GM19455 (cell line): Measurements from ENCODE around the gene KSR2.
"Not testable (repeated sequence)": the region's sequence is repeated elsewhere in the genome, so short reads cannot be mapped to it uniquely, and the experiment has no call there.

ENCODE experiments used
- ATAC-seq: cut with Tn5 transposase; IDR thresholded peaks from one replicate; pipeline ENCODE4 v1.9.1; 2021; ENCODE audit not compliant: unreplicated experiment

KSR2 gene

DNA sequence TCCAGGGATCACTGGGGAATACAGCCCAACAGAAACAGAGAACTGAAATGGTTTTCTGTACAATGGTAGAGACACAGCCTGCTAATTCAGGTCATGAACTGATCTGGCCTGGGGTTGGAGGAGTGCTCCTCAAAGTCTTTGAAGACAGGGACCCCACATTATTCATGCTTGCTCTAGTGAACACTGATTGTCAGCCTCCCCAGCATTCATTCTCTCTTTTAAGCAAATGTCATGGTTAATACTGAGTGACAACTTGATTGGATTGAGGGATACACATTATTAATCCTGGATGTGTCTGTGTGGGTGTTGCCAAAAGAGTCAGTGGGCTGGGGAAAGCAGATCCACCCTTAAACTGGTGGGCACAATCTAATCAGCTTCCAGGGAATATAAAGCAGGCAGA, 319.0 kb downstream of the KSR2 start:
- ATAC-seq, result no peak

DNA sequence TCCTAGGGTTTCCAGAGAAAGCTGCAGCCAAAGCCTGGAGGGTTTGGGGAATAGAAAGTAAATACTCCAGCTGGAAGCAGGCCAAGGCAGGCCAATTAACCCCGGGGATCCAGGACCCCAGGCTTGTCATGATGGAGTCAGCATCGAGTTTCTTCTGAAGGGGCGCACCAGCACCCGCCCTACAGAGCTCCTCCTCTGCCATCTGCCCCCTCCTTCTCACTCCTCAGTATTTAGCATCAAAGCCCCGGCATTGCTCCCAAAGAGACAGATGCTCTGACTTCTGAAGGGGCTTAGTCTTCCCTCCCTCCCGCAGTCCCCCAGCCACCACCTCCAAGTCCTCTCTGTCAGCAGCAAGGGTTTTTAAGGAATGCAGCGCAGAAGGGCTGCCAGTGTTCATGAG, 322.3 kb downstream of the KSR2 start:
- no peak for ATAC-seq

DNA sequence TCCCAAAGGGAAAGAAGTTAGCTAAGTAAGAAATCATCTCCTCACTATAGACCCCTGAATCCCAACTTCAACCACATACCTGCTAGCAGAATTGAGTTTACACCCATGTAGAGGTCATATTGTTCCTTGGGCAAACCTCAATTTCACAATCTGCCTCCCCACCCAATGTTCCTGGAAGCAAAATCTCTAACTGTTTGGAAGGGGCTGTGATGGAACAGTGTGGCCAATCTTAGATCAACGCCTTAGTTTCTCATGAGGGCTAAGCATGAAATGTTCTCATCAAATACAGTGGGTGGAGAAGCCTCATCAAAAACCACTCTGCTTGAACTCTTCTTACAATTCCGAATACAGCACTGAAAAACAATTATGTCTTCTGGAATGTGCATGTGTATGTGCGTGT, 323.3 kb downstream of the KSR2 start:
- ATAC-seq, result no peak

DNA sequence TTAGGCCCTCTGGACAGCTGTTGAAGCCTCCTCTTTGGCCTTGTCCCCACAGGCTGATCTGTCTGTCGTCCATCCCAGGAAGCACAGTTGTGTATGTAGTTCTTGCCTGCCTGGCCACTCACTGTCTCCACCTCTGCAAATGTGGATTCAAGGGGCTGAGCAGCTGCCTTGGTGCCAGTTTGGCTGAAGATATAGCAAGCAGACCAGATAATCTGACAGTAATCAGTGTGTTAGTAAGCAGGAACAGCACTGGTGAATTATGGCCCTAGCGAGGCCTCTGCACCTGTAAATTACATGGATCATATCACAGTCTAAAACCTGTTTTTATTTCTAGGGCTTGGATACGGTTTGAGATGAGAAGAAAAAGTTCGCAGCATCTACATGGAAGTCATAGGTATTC, 324.8 kb downstream of the KSR2 start:
- no peak for ATAC-seq

DNA sequence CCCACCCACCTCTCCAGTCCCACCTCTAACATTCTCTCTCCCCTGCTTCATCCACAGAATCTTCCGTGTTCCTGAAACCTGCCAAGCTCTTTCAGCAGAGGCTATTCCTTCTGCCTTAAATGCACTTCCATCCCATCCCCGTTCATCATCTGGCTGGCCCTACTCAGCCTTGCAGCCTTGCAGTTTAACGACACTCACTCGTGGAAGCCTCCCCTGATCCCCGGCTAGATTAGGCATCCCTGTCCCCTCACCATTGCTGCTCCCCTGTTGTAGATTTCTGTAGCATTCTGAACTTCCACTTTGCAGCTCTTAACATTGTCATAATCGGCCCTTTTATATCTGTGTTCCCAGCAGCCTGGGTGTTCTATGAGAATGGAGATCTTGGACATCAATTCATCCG, 326.9 kb downstream of the KSR2 start:
- no peak for ATAC-seq

DNA sequence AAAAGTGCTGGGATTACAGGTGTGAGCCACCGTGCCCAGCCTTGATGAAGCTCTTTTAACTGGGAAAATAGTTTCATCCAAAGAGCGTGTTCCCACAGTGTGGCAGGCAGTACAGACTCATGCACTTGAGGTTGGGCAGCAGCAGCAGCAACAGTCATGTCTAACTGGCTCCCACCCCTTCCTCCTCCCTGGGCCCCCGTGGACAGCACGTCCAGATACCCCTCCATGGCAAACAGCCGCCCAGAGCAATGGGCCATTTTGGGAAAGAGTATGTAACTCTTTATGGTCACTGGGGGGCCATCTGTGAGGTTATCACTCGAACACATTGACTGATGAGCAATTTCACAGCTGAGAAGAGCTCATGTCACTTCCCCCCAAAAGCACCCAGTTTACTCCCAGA, 328.3 kb downstream of the KSR2 start:
- ATAC-seq, result no peak

DNA sequence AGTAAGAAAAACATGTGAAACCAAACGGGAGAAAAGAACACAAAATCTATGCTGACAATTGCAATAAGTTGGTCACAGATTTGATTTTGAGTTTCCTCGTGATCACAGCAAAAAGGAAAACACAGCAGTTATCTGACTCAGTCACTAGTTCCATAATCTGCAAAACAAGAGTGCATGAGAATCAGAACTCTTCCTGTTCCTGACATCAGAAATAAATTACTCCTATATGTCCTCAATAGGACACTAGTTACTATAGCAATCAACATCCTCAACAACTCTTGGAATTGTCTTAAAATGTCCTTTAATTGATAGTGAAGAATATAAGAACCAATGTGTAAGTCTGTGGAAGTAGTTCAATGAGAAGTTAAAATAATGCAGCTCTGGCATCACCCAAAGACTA, 339.3 kb downstream of the KSR2 start:
- ATAC-seq, result no peak

DNA sequence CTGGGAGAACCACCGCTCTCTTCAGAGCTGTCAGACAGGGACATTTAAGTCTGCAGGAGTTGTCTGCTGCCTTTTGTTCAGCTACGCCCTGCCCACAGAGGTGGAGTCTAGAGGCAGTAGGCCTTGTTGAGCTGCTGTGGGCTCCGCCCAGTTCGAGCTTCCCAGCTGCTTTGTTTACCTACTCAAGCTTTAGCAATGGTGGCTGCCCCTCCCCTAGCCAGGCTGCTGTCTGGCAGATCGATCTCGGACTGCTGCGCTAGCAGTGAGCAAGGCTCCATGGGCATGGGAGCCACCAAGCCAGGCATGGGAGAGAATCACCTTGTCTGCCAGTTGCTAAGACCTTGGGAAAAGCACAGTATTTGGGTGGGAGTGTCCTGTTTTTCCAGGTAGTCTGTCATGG, 340.1 kb downstream of the KSR2 start:
- ATAC-seq, result not testable (repeated sequence)

DNA sequence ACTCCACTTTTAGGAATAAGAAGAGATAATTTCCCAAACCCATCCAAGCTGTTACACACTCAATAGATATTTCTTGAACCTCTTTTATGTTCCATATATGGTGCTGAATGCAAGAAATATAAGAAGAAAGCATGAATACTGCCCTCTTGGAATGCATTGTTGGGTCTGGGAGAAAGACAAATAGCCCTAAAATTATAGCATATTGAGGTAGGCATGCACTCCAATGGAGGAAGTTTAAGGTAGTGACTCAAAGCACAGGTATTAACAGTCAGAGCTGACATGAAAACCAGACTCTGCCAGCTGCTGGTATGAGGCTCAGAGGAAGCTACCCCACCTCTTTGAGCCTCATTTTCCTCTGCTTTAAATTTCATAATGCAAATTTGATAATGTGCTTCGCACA, 346.0 kb downstream of the KSR2 start:
- no peak for ATAC-seq

DNA sequence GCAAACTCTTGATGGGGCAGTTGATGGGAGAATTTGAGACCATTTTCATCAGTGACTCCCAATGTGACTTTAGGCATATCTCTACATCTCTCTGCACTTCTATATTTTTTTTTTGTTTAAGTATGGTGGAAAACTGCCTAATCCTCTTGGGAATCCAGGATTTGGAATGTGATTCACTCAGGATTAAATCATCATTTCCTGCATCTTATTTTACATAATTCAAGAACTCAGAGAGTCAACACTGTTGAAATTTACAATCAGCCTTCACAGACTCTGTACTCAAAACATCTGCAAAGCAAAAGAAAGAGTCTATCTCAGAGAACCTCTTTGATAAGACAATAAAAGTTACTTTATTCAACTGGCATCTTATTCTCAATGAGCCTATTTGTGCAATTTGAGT, 346.7 kb downstream of the KSR2 start:
- ATAC-seq, result no peak

DNA sequence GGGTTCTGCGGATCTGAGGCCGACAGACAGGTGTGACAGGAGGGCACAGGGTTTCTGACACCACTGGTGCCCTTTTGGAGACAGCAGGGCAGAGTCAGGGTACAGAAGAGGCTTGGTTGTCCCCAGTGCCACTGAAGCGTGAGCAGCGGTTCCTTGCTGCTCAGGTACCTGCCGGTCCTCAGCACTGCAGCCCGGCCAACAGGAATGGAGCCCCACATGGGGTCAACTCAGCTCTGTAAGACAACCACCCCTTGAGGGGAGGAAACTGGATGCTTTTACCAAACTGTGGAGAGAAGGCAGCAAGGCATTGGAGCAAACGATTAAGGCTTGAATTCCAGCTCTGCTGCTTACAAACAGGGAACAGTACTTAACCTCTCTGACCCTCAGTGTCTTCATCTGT, 361.0 kb downstream of the KSR2 start:
- ATAC-seq, result no peak

DNA sequence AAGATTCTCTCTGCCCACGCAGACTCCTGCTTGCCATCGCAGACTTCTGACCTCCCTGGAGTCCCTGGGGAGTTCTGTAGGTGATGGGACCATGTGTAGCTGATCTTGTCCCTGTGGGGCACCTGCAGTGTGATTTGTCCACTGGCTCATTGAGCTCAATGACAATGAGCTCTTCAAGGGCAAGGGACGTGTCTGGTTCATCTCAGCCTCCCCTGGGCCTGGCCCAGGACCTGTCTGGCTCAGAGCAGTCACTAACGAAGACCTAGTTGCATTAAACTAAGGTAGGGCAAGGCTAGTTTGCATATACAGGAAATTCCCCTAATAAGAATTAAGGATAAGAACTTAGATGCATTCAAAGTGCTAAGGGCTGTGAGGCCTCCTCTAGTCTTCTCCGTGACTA, 361.8 kb downstream of the KSR2 start:
- ATAC-seq, result no peak

DNA sequence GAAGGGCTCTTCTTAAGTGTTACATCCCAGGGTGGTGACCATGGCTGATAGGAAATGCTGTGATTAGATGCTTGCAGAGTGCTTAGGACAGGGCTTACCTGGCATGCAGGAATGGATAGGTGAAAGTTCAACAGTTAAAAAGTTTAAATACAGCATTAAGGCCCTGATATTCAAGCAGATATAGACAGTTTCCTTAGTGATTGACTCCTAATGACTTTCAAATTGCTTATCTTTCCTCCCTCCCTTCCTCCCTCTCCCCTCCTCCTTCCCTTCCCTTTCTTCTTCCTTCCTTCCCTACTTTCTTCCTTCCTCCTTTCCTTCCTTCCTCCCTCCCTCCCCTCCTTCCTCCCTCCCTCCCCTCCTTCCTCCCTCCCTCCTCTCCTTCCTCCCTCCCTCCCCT, 362.8 kb downstream of the KSR2 start:
- ATAC-seq, result no peak

DNA sequence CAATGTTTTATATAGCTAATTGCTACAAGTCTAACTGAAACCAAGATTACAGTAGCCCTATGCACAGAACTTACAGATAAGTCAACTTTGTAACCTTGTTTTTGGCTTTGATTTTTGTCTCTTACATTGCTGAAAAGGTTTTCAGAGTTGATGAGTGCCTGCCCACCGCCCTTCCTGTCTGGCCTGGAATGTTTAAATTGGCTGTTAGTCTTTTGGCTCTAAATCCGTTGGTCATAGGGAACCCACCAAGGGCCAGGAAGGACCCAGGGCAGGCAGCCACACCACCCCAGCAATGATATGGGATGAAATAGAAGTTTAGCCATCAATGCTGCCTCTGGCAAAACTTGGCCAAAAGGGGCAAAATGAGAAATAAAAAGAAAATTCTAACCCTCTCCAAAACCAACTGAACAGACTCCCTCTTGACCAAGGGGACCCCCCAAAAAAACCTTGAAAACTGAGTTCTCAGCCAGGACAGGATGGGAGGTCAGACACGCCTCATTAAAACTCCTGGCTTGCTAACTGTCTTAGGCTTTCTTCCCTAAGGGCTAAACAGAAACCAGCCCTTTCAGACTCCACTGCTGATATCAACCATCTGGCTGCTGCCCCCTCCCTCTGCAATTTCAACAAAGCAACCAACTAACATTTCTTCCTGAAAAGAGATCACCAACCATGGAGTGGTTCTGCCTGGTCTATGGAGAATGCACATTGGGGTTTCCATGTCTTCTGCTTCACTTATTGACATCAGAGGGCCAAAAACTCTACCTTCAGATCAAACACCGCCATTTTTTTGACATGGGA, 365.3 kb downstream of the KSR2 start:
- ATAC-seq, result no peak

DNA sequence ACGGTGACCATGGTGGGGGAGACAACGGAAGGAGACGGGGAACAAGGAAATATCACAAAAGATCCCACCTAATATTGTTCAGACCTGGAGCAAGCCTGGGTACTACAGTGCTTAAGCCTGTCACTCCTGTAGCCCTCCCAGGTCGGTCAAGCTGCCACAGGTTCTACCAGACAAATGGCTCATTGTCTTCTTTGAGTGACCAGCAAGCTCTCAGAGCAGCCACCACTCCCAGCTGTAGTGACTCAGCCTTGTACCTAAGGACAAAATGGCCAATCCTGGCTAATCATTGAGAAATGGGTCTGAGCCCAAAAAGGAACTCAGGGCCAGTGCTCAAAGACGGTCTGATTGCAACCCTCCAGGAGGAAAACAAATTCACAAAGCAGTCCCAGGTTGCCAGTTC, 368.9 kb downstream of the KSR2 start:
- ATAC-seq, result no peak

DNA sequence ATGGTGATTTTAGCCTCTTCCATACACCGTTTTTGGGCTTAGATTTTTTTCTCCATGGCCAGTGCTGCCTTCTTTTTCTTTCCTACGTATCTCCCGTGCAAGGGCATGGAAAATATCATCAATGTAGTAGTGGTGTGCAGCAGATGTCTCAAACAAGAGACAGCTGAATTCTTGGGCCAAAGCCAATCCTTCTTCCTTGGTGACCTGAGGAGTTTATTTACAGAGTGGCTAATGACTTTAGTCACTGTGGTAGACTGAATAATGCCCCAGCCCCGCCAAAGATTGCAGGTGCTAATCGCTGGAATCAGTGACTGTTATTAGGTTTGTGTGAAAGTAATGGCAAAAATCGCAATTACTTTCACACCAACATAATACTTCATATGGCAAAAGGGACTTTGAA, 371.8 kb downstream of the KSR2 start:
- no peak for ATAC-seq

DNA sequence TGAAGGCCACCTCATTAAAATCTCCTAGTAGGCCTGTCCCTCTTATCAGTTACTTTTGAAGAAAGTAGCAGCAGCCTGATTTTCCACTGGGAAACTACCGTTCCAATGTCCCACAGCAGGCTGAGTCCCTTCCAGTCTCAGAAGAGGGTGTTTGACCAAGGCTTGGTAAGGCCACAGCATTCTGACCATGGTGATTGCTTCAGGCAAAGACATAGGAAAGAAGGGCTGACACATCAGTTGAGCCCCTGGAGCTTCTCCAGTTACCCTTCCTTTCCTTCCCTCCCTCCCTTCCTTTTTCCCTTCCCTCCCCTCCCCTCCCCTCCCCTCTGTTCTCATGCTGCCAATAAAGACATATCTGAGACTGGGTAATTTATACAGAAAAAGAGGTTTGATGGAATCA, 373.0 kb downstream of the KSR2 start:
- ATAC-seq, result no peak

DNA sequence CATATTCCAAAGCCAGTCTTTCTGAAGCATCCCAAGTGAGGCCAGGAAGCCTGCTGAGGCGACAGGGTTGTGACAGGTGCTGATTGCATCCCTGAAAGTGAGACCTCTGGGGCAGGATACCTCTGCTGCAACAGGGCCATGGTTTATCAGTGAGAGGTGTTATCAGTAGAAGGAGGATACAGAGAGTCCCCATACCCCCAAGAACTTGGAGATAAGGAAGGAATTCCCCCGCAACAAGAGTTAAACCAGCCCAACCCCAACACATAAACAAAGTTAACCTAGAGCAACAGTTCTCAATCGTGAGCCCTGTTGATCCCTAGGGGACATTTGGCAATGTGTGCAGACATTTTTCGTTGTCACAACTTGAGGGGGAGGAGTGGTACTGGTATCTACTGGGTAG, 374.3 kb downstream of the KSR2 start:
- ATAC-seq, result no peak

DNA sequence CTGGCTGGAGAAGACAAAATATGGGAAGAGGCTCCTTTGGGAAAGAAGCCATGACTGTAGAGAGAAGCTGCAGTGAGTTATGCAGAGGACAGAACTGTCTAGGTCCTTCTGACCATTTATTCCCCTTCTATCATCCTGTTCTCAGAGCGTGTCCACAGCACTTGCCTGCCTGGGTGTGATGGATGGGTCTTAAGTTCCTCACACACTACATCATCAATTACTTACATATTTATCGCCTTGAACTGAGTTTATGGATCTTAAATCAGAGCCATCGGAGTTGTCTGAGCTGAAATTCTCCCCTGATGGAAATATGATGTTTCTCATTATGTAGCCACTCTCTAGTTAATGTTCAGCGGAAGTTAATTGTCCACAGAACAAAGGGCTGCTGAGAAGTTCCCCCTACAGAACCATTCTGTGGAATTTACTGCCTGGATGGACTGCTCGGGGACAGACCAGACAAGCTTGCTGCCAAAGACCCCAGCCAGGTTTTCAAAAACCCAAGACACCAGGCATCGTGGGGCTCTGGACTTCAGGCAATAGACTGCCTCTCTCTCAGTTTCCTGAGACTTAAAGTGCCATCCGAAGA, 374.9 kb downstream of the KSR2 start:
- no peak for ATAC-seq

DNA sequence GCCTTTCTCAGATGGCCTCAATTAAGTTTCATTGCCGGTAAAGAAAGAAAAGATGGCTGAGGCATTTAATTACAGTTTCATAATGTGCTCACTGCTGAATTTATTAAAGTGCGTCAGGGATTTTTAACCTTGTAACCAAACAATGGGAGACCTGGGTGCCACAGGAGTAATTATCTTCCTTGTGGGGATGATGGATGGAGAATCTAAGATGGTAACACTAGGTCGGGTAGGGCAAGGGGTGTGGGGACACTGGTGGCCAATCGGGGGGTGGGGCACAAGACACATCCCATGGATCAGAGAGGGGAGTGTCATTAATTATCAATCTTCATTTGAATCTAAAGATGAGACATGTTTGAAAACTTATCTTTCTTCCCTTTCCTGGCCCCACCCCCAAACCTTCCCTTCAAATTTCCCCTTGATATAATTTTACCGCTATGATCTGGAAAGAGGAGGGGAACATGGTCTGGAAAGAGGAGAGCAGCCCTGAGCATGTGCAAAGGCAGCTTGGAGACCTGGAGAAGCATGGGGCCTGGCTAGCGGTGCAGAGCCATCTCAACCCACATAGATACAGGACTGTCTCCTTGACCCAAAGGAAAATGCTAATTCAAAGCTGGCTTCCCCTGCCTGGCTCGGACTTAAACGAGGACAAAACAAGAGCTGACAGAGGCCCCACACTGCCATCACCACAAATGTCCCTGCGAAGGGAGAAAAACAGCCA, 376.0 kb downstream of the KSR2 start:
- ATAC-seq, result no peak

DNA sequence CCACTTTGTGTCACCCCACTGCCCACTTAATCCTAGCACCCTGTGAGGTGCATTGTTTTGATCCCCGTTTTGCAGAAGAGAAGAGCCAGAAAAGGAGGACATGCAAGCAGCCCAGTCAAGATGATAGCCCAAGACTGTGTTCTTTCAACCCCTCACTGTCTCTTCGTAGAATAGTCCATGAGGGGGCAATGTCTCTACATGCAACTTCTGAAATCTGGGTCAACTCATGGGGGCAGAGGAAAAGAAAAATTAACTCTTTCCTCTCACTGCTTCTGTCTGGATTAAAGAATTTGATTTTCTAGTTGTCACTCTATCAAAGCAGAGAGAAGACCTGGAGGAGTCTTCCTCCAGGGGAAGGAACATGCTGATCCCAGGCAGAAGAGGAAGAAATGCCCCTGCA, 377.8 kb downstream of the KSR2 start:
- no peak for ATAC-seq

DNA sequence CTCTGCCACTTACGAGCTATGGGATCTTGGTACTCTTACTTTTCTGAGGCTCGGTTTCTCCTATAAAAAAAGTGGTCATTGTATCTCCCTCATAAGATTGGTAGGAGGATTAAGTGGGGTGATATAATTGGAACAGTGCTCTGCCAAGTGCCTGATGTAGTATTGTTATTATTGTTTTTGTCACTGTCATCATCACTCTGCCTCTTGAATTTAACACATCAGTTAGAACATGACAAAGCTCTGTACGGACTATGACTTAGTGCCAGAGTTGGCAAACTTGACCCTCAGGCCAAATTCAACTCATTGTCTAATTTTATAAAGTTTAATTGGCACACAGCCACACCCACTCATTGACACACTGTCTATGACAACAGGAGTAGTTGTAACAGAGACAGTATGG, 378.4 kb downstream of the KSR2 start:
- no peak for ATAC-seq
